Ishikawa (cell line): ENCODE data around the gene ZCCHC24.

ENCODE experiments used
- CREB1 ChIP-seq: IDR thresholded peaks from 2 replicates; pipeline ENCODE4 v1.6.1; 2012; ENCODE audit warnings: low read depth
- EGR1 ChIP-seq: IDR thresholded peaks from 2 replicates; pipeline ENCODE4 v1.6.1; 2012
- EP300 ChIP-seq: IDR thresholded peaks from 2 replicates; pipeline ENCODE4 v1.6.1; 2012; ENCODE audit warnings: borderline replicate concordance
- FOXM1 ChIP-seq: IDR thresholded peaks from 2 replicates; pipeline ENCODE4 v1.6.1; 2012; ENCODE audit warnings: low read depth, borderline replicate concordance
- TCF12 ChIP-seq: IDR thresholded peaks from 2 replicates; pipeline ENCODE4 v1.6.1; 2012; ENCODE audit warnings: low read depth
- YY1 ChIP-seq: IDR thresholded peaks from 2 replicates; pipeline ENCODE4 v1.6.1; 2012; ENCODE audit warnings: low read depth
- TF ChIP-seq, protein P1 (sequence below): IDR thresholded peaks from 2 replicates; pipeline ENCODE4 v1.6.1; 2012; ENCODE audit warnings: low read depth, mild to moderate bottlenecking

DNA sequence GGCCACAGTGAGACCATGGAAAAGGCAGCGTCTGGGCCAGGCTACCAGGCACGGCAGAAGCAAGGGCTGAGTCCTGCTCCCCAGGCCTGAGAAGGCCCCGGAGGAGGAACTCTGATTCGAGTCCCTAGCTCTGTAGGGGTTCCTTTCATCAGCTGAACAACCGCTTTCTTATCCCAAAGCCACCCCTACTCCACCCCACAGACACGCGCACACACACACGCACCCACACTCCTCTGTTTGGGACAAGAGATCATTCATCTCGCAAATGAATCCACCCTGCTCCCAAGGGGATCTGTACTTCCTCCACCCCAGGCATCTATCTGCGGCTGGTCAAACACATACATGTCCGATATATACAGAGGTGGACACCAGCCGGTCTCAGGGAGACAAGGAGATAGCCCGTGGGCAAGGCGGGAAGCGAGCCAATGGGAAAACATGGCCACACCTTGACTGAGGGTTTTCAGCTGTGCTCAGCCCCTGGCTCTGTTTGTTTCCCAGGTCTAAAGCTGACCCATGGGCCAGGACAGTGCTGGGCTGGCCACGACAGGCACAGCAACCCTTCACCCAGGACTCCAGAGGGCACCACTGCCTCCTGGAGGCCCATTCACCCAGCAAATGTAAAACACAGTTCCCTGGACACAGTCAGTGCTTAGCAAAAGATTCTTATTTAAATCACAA is 7.3 kb downstream of the ZCCHC24 start:
- no peak for TF ChIP-seq YY1
- TF ChIP-seq EP300 = no peak
- TF ChIP-seq EGR1 = no peak
- TF ChIP-seq CREB1 = no peak
- TF ChIP-seq FOXM1 = no peak
- TF ChIP-seq TCF12 = no peak
- TF ChIP-seq, protein P1, sequence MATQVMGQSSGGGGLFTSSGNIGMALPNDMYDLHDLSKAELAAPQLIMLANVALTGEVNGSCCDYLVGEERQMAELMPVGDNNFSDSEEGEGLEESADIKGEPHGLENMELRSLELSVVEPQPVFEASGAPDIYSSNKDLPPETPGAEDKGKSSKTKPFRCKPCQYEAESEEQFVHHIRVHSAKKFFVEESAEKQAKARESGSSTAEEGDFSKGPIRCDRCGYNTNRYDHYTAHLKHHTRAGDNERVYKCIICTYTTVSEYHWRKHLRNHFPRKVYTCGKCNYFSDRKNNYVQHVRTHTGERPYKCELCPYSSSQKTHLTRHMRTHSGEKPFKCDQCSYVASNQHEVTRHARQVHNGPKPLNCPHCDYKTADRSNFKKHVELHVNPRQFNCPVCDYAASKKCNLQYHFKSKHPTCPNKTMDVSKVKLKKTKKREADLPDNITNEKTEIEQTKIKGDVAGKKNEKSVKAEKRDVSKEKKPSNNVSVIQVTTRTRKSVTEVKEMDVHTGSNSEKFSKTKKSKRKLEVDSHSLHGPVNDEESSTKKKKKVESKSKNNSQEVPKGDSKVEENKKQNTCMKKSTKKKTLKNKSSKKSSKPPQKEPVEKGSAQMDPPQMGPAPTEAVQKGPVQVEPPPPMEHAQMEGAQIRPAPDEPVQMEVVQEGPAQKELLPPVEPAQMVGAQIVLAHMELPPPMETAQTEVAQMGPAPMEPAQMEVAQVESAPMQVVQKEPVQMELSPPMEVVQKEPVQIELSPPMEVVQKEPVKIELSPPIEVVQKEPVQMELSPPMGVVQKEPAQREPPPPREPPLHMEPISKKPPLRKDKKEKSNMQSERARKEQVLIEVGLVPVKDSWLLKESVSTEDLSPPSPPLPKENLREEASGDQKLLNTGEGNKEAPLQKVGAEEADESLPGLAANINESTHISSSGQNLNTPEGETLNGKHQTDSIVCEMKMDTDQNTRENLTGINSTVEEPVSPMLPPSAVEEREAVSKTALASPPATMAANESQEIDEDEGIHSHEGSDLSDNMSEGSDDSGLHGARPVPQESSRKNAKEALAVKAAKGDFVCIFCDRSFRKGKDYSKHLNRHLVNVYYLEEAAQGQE = no peak
